ENCODE results near the gene SAMD8.

GRCh38 chr10:75063461-75064230, 47.8 kb upstream of the SAMD8 start:
- TF ChIP-seq CTCF (IDR thresholded peaks at IDR 0.05) (no peak), POLR2A (IDR thresholded peaks at IDR 0.05) (no peak)

Data from vagina (tissue), 2 donors.